Stromal cell of bone marrow (primary cell): Measurements from ENCODE around the gene SIRT2.
"Not testable (repeated sequence)": the region's sequence is repeated elsewhere in the genome, so short reads cannot be mapped to it uniquely, and the experiment has no call there.

Experiments
- DNase-seq: peaks from one replicate; pipeline ENCODE4 v3.0.0-alpha.2; 2012; ENCODE audit warnings: low read depth

SIRT2 gene

DNA sequence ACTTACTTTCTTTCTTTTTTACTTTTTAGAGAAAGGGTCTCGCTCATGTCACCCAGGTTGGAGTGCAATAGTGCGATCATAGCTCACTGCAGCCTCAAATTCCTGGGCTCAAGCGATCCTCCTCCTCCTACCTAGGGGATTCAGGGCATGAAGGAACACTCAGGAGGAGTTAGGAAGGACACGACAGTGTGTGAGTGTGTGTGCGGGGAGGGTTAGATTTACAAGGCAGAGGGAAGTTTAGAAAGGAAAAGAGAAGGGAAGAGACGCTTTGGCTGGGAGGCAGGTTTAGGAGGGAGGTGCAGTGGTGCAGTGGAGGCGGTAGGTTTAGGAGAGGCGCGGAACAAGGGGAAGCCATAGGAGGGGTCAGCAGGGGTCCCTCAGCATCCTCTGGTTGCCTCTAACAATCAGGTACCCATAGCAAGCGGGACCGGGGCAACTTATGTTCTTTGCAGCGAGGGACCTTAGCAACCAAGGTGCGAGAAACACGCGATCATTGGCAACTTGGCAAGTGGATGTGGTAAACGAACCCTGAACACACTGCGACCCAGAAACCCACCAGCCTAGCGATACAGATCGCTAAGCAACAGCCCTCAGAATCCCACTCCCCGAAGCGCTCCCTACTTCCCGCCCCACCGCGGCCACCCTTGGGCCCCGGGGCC is 501 bp downstream of the SIRT2 start:
- DNase-seq: peak; percentile 5

- no peak for DNase-seq
Observed at GRCh38 chr19:38894968-38895367, 4.5 kb downstream of the SIRT2 start.

GRCh38 chr19:38893341-38893771 is 6.1 kb downstream of the SIRT2 start:
- no peak for DNase-seq

GRCh38 chr19:38892841-38893240 is 6.6 kb downstream of the SIRT2 start:
- no peak for DNase-seq

GRCh38 chr19:38891771-38892170 is 7.6 kb downstream of the SIRT2 start:
- no peak for DNase-seq

DNA sequence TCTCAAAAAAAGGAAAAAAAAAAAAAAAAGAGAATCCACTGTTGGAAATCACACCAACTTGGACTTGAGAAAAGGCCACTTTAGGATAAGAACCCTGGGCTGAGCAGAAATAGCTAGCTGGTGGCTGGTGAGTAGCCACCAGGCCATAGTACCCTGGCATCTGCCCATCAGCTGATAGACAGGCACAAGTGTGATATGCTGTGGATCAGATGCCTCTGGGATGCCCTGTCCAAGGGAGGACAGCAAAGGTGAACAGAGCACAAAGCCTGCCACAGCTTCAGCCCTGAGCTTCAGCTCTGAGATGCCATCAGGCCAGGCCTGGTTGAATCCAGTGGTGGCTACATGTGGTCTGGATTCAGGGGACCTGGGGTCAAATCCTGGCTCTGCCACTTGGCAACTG is 8.7 kb downstream of the SIRT2 start:
- DNase-seq: no peak

DNA sequence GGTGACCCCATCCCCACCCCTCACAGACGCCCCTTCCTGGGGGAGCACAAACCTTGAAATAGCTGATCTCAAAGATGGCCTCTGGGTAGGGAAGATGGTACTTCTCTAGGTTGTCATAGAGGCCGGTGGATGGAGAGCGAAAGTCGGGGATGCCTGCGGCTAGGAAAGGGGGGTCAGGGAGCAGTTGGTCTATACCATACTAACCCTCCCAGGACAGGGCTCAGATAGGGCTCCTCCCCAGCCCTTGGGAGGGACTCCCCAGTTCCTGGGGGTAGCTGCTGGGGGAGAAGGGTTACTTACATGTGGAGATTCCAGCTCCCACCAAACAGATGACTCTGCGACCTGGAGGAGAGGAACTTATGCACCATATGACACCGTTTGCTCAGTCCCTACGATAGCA is 9.6 kb downstream of the SIRT2 start:
- DNase-seq: no peak

DNA sequence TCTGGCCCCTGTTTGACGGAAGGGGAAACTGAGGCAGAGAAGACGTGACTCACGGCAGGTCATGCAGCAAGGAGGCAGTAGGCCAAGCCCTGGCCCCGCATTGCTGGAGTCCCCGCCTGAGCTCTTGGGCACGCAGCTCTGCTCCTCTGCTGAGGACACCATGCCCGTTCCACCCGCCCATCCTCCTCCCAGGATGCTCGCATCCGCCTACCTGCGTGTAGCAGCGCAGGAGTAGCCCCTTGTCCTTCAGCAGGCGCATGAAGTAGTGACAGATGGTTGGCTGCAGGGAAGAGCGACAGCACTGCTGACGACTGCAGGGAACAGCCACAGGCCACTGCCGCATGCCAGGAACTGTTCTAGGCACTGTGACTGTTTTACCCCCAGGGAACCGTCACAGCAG is 10.5 kb downstream of the SIRT2 start:
- no peak for DNase-seq

GRCh38 chr19:38884691-38885090 is 14.7 kb downstream of the SIRT2 start:
- not testable (repeated sequence) for DNase-seq

DNA sequence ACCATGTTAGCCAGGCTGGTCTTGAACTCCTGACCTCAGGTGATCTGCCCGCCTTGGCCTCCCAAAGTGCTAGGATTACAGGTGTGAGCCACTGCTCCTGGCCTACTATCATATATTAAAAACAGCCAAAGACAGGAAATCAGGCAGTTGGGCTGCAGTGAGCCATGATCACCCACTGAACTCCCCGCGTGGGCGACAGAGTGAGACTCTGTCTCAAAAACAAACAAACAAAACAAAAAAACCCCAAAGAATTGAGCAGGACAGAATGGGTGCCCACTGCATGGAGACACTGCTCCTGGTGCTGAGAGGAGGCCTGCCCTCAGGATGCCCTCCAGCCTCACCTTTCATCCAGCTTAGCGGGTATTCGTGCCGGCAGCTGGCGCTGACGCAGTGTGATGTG is 16.1 kb downstream of the SIRT2 start:
- no peak for DNase-seq

DNA sequence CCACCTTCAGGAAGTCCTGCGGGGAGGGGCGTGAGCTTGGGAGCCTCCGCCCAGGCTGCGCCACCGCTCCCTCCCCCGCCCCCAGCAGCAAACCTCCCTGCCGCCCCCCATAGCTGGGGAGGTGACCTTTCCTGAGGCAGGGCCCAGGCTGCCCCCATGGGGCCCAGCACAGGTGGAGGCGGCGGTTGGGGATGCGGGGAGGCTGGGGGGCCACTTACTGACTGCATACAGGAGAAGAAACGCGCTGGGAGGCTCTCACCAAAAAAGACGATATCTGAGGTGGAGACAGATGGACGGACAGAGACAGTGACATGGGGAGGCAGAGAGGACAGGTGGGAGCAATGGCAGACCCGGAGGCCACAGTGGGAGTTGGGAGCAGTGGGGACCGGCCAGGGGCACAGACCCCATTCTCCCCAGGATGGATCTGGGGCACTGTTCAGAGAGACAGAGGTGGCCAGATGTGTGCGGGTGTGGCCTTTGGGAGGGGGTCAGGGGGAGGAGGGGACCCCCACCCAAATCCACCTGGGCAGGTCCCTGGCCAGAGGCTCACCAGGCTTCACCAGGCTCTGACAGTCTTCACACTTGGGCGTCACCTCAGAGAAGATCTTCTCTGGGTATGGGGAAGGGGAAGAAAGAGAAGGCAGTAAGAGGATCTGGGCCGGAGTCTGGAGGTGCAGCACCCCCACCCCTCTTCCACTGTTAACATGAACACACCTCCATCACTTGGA is 18.4 kb downstream of the SIRT2 start:
- DNase-seq: no peak

GRCh38 chr19:38880076-38880881 is 19.1 kb downstream of the SIRT2 start:
- DNase-seq: no peak

- no peak for DNase-seq
Observed at GRCh38 chr19:38879400-38879751, 20.0 kb downstream of the SIRT2 start.

DNA sequence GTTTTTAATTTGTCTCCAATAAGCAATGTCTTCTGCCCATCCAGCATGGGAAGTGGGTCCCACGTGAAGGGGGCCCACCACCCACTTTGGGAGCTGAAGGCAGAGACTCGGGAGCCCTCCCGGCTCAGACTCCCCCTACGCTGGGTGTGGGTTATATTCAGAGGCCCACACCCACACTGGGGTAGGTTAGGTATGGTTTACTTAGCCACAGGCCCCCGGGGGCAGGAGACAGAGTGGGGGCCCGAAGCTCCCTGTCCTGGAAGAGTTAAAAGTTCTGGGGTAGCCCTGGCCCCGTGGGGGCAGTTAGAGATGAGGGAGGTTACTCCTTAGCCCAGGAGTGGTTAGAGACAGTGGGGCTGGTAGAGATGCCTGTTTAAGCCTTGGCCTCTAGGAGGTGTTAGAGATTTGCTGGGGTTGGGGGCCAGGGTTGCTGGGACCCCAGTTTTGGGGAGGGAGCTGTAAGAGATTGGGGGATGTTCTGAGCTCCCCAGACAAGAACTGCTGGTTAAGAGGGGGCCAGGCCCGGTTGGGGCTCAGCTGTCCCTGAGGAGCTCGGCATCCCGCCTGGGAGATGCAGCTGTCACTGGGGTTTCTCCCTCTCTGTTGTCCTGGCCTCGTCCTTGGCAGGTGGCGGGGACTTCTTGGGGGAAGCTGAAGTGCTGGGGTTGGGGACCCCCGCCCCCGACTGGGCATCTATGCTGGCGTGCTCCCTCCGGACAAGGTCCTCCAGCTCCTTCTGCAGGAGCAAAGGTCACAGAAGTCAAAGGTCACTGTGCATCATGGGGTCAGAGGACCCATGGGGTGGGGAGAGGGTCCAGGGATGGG is 20.6 kb downstream of the SIRT2 start:
- DNase-seq: no peak

DNA sequence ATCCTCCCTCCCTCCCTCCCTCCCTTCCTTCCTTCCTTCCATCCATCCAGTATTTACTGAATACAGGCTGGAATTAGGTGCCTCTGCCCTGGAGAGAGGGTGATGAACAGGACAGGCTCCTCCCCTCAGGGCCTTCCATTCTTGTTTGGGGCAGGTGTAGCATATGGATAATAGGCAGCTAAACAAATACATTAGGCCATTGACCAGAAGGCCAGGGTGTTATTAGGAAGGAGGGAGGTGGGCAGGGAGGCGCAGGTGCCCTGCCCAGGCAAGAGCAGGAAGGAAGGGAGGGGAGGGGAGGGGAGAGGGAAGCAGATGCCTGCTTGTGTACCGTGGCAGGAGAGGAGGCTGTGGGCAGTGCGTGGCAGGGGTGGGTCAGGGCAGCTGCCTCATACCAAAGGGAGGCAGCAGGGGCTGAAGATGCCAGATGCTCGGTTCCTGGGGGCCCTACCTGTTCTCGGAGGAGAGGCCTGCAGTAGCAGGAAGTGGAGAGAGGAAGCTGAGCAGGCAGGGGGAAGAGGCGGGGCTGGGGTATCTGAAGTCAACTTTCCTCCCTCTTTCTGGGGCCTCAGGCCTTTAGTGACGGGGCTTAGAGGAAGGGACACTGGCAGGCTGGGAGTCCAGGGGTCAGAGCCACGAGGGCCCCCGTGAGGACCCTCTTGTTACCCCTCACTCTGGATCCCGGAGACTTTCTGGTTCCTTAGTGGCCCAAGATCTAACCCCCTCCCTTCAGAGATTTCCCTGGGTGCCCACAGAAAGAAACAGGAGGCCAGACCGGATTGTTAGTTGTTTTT is 21.4 kb downstream of the SIRT2 start, which contains the start of gene RINL:
Gene RINL (minus strand): TSS at position 495 of the 794 bp plus-strand sequence. CDS start 1,533 bp downstream, outside the sequence.
- DNase-seq: no peak

- DNase-seq: no peak
Observed at GRCh38 chr19:38875656-38876395, 23.6 kb downstream of the SIRT2 start.

DNA sequence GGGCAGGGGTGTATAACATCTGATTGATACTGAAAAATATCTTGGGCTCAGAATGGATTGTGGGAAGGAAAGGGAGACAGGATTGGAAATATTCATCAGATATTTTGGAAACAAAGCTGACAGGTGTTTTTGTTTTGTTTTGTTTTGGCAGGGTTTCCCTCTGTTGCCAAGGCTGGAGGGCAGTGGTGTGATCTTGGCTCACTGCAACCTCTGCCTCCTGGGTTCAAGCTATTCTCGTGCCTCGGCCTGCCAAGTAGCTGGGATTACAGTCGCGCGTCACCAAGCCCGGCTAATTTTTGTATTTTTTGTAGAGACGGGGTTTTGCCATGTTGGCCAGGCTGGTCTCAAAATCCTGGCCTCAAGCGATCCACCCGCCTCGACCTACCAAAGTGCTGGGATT is 26.0 kb downstream of the SIRT2 start:
- not testable (repeated sequence) for DNase-seq

- no peak for DNase-seq
Observed at GRCh38 chr19:38870612-38871011, 28.8 kb downstream of the SIRT2 start.

GRCh38 chr19:38869836-38870607 is 29.4 kb downstream of the SIRT2 start:
- no peak for DNase-seq
